ENCODE measurements around the gene MGAT4A.
"Not testable (repeated sequence)": the region's sequence is repeated elsewhere in the genome, so short reads cannot be mapped to it uniquely, and the experiment has no call there.

GRCh38 chr2:98728088-98728718 lies 2.7 kb downstream of the MGAT4A start:
- TF ChIP-seq CTCF (conservative IDR thresholded peaks at IDR 0.05); ZFX (IDR thresholded peaks at IDR 0.05): not testable (repeated sequence)
